ENCODE data around the gene FAM187B. TPM values are rescaled to one million over a fixed set of nuclear protein-coding genes. Genes with fewer than 3 reads are reported as not detected.

FAM187B gene
- total and polyA plus RNA-seq, 2 experiments from 2014 or later, result 0.23 TPM; not detected in 1

DNA sequence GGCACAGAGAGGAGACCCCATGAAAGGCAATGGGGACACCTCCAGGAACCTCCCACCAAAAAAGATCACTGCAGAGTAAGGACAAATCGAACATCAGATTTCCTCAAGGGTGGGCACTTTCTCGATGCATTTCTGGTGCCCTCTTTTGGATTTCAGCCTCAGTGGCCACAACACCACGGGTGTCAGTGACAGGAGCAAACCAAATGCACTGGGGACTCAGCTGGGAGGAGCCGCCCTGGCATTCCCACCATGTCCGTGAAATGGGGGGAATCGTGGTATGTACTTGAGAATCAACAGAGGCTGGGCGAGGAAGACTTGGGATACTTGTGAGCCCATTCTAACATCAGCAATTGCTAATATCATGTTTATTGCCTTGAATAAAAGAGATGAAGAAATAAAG, 16.3 kb downstream of the FAM187B start:
- Mint-ChIP-seq H3K9me3 (peaks cover 6% of the 10 kb centered on the region; the same call in 2 of the 3 replicates), H3K4me1 (peaks cover 3% of the 10 kb centered on the region; the same call in 1 of the 3 replicates), H3K4me3 (no peak overlapping the region; the same call in 2 of the 3 replicates), H3K27me3 (ENCODE audit: insufficient read depth, low read depth, poor library complexity) (peaks cover 10% of the 10 kb centered on the region), H3K27ac (no peak overlapping the region), H3K36me3 (ENCODE audit: low read depth) (no peaks in the 10 kb centered on the region)
- no peak overlapping the region for H3K4me3 ChIP-seq
- no peak overlapping the region for H3K4me2 ChIP-seq
- DNase-seq (ENCODE audit: low spot score), result no peak
- H3K9me2 ChIP-seq (ENCODE audit: insufficient read depth), result 0 out of 2 replicates have a peak, but pooled peaks cover 3% of the 10 kb centered on the region
- H4K20me1 ChIP-seq (replicated peaks; ENCODE audit: insufficient read depth), result no peaks in the 10 kb centered on the region
- H3K27ac ChIP-seq (ENCODE audit: low read depth), result no peak overlapping the region
- peak overlapping the region; percentile 34; the same call in 1 of the 2 replicates for H2AFZ ChIP-seq
- no peak for TF ChIP-seq JUNB (IDR thresholded peaks at IDR 0.05; ENCODE audit: unreplicated experiment)
- 0 out of 4 replicates have a peak, but pooled peaks of 1 of the 2 experiments have one; percentile 7 for TF ChIP-seq CTCF (conservative IDR thresholded peaks at IDR 0.05; ENCODE audit: low read depth in 2 of 2)
- no peak for ATAC-seq
- H3K4me1 ChIP-seq (ENCODE audit: insufficient read depth), result no peaks in the 10 kb centered on the region
- H3K27me3 ChIP-seq (ENCODE audit: insufficient read depth), result no peaks in the 10 kb centered on the region
- H3K79me2 ChIP-seq (replicated peaks; ENCODE audit: insufficient read depth), result no peaks in the 10 kb centered on the region
- H3F3A ChIP-seq (replicated peaks; ENCODE audit: low read depth), result peaks cover 6% of the 10 kb centered on the region; the same call in 1 of the 2 replicates
- H3K36me3 ChIP-seq (ENCODE audit: insufficient read depth), result no peaks in the 10 kb centered on the region

- Histone ChIP-seq H3K4me3 (no peak overlapping the region), H4K20me1 (replicated peaks; ENCODE audit: insufficient read depth) (no peaks in the 10 kb centered on the region), H3K36me3 (ENCODE audit: insufficient read depth) (no peaks in the 10 kb centered on the region), H3K4me2 (no peak overlapping the region), H3K27me3 (ENCODE audit: insufficient read depth) (no peaks in the 10 kb centered on the region), H3K79me2 (replicated peaks; ENCODE audit: insufficient read depth) (no peaks in the 10 kb centered on the region), H3K9me2 (ENCODE audit: insufficient read depth) (0 out of 2 replicates have a peak, but pooled peaks cover 3% of the 10 kb centered on the region), H2AFZ (peak overlapping the region; percentile 34; the same call in 1 of the 2 replicates), H3K27ac (ENCODE audit: low read depth) (no peak overlapping the region), H3F3A (replicated peaks; ENCODE audit: low read depth) (peaks cover 6% of the 10 kb centered on the region; the same call in 1 of the 2 replicates), H3K4me1 (ENCODE audit: insufficient read depth) (no peaks in the 10 kb centered on the region)
- no peaks in the 10 kb centered on the region for H3K36me3 Mint-ChIP-seq (ENCODE audit: low read depth)
- no peak overlapping the region for H3K27ac Mint-ChIP-seq
- peaks cover 2% of the 10 kb centered on the region; the same call in 2 of the 3 replicates for H3K9me3 Mint-ChIP-seq
- H3K27me3 Mint-ChIP-seq (ENCODE audit: insufficient read depth, low read depth, poor library complexity), result peaks cover 10% of the 10 kb centered on the region
- no peak overlapping the region; the same call in 2 of the 3 replicates for H3K4me3 Mint-ChIP-seq
- peak in 1 of 2 experiments; percentile 28; a peak in 2 of 4 replicates for TF ChIP-seq CTCF (conservative IDR thresholded peaks at IDR 0.05; ENCODE audit: low read depth in 2 of 2)
- no peak for TF ChIP-seq STAT1 (IDR thresholded peaks at IDR 0.05; ENCODE audit: unreplicated experiment)
- H3K4me1 Mint-ChIP-seq, result peaks cover 3% of the 10 kb centered on the region; the same call in 1 of the 3 replicates
- ATAC-seq (no peak), DNase-seq (ENCODE audit: low spot score) (no peak)
These were observed 16.9 kb downstream of the FAM187B start for GRCh38 chr19:35211545-35212230.
